ENCODE data around the gene ATP1A4.

DNA sequence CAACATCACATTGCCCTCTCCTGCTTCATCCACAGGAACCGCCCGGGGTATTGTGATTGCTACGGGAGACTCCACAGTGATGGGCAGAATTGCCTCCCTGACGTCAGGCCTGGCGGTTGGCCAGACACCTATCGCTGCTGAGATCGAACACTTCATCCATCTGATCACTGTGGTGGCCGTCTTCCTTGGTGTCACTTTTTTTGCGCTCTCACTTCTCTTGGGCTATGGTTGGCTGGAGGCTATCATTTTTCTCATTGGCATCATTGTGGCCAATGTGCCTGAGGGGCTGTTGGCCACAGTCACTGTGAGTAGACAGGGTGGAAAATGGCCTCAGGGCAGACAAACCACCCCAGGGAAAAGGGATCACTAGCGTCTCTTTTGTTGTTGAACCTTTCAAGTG is 12.7 kb downstream of the ATP1A4 start:
- TF ChIP-seq, protein P1, sequence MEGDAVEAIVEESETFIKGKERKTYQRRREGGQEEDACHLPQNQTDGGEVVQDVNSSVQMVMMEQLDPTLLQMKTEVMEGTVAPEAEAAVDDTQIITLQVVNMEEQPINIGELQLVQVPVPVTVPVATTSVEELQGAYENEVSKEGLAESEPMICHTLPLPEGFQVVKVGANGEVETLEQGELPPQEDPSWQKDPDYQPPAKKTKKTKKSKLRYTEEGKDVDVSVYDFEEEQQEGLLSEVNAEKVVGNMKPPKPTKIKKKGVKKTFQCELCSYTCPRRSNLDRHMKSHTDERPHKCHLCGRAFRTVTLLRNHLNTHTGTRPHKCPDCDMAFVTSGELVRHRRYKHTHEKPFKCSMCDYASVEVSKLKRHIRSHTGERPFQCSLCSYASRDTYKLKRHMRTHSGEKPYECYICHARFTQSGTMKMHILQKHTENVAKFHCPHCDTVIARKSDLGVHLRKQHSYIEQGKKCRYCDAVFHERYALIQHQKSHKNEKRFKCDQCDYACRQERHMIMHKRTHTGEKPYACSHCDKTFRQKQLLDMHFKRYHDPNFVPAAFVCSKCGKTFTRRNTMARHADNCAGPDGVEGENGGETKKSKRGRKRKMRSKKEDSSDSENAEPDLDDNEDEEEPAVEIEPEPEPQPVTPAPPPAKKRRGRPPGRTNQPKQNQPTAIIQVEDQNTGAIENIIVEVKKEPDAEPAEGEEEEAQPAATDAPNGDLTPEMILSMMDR (IDR thresholded peaks at IDR 0.05 in 4 of 5, conservative IDR thresholded peaks at IDR 0.05 in 1 of 5), result no peak
- TF ChIP-seq POLR2A (IDR thresholded peaks at IDR 0.05), result no peak

All from gastrocnemius medialis (tissue), 4 donors.